ENCODE data around the gene CHMP1B.

DNA sequence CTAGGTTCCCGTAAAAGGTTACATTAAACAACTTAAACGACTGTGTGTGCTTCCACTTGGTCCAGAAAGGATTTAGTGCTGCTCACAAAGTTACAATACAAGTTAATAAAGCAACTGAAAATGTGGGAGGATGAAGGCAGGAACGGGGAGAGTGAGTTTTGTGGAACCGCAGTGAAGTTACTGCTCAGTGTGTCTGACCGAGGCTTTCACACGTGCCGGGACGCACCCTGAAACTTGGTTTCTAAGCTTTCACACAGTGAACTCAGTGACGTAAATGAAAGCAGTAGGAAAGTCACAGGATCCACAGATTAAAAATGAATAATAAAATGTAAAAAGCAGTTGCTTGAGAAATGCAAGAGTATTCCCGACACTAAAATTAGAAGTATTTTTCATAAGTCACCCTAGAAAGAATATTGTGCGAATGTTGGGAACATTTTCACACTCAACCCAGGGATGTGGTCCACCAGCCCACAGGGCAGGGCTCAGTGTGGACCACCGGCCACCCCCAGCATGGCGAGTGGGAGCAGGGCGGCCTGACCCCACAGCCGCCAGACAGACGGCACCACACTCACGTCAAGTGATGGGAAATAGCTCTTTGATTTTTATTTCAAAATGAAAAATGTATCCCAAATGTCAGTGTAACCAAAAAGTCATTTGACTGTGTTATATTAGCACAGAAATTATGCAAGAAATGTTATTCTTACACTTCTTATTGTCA is 32.6 kb upstream of the CHMP1B start:
- TF ChIP-seq CTCF (IDR thresholded peaks at IDR 0.05) (no peak), POLR2AphosphoS5 (IDR thresholded peaks at IDR 0.05) (no peak)
